NCI-H82 treated with DMSO at 0.1 percent for 48 hours (cell line): ENCODE data around the gene THAP3.

ENCODE experiments used
- DNase-seq: peaks from one replicate; lab custom pipeline; 2025; ENCODE audit not compliant: unreplicated experiment; lab: John Stamatoyannopoulos, UW

THAP3 gene

GRCh38 chr1:6603915-6604558, 20.6 kb upstream of the THAP3 start:
- no peak for DNase-seq

- no peak for DNase-seq
Observed at GRCh38 chr1:6612641-6613360, 11.9 kb upstream of the THAP3 start.

- DNase-seq = peak; percentile 96
Observed at GRCh38 chr1:6613361-6614018, 11.2 kb upstream of the THAP3 start, which contains the start of gene PHF13. Gene PHF13 (plus strand): TSS chr1:6613731. CDS start chr1:6614067, 336 bp downstream.

- DNase-seq = no peak
Observed at GRCh38 chr1:6614019-6614928, 10.4 kb upstream of the THAP3 start.

- DNase-seq = no peak
Observed at GRCh38 chr1:6614929-6615785, 9.5 kb upstream of the THAP3 start.

- no peak for DNase-seq
Observed at GRCh38 chr1:6619045-6619444, 5.6 kb upstream of the THAP3 start.

- DNase-seq = no peak
Observed at GRCh38 chr1:6621429-6622391, 3.0 kb upstream of the THAP3 start.

- DNase-seq = no peak
Observed at GRCh38 chr1:6622396-6623152, 2.1 kb upstream of the THAP3 start.

- no peak for DNase-seq
Observed at GRCh38 chr1:6623269-6623965, 1.3 kb upstream of the THAP3 start.

GRCh38 chr1:6625584-6626149, 999 bp downstream of the THAP3 start:
- no peak for DNase-seq

GRCh38 chr1:6627031-6627430, 2.4 kb downstream of the THAP3 start:
- DNase-seq = no peak

GRCh38 chr1:6627841-6628545, 3.3 kb downstream of the THAP3 start:
- DNase-seq = no peak

GRCh38 chr1:6628971-6629479, 4.4 kb downstream of the THAP3 start:
- no peak for DNase-seq

- DNase-seq = no peak
Observed at GRCh38 chr1:6630027-6630426, 5.4 kb downstream of the THAP3 start.

- DNase-seq = no peak
Observed at GRCh38 chr1:6631058-6631457, 6.4 kb downstream of the THAP3 start.
